B cell (primary cell): ENCODE data around the gene IBA57. TPM values are rescaled to one million over a fixed set of nuclear protein-coding genes. Genes with fewer than 3 reads are reported as not detected.

ENCODE experiments used
- ATAC-seq: fragments of 200-7000 bp; cut with Tn5 transposase; one replicate; pipeline ENCODE4 v1.10.0; 2021; ENCODE audit warnings: low read depth, mild to moderate bottlenecking, moderate number of reproducible peaks, moderate library complexity
- CTCF ChIA-PET: fragments of 350-600 bp; sonication (Branson Sonifier 250); formaldehyde crosslinking; loops from one replicate; lab custom pipeline; 2021; ENCODE audit warnings: antibody characterized with exemption, inconsistent platforms; lab: Charles Lee
- POLR2A ChIA-PET: fragments of 350-600 bp; sonication (Branson Sonifier 250); formaldehyde crosslinking; loops from one replicate; lab custom pipeline; 2021; ENCODE audit warnings: antibody characterized with exemption; lab: Charles Lee
- DNase-seq: peaks from one replicate; pipeline ENCODE4 v3.0.0; 2013
- H2AFZ ChIP-seq: 2 replicates; pipeline ENCODE4 v1.6.1; 2012; ENCODE audit warnings: mild to moderate bottlenecking, low read depth, low read length; ENCODE audit not compliant: insufficient read depth, poor library complexity, severe bottlenecking
- H3K27ac ChIP-seq, 2 donors: 1 replicate in 1 of 2; 2 replicates in 1 of 2; pipeline ENCODE4 v1.5.1; 2012 to 2013; ENCODE audit warnings: low read length in 2 of 2, mild to moderate bottlenecking in 2 of 2, moderate library complexity in 1 of 2
- H3K27me3 ChIP-seq, 4 experiments: fragments of 200-600 bp in 1 of 4; sonication (generic) in 1 of 4; replicated peaks in 1 of 4; 1 replicate in 2 of 4; 2 replicates in 2 of 4; pipeline versions ENCODE4 v1.6.1 to v1.7.0; 2013 to 2016; ENCODE audit warnings: low read length in 3 of 4, mild to moderate bottlenecking in 2 of 4, mixed read lengths in 1 of 4, moderate library complexity in 1 of 4; ENCODE audit not compliant: insufficient read depth in 4 of 4, control insufficient read depth in 3 of 4; ENCODE audit errors: control extremely low read depth in 1 of 4
- H3K36me3 ChIP-seq, 2 experiments: replicated peaks in 1 of 2; 1 replicate in 1 of 2; 2 replicates in 1 of 2; pipeline versions ENCODE4 v1.6.1 to v1.7.1; 2013; ENCODE audit warnings: low read length in 1 of 2; ENCODE audit not compliant: insufficient read depth in 2 of 2, control insufficient read depth in 1 of 2; ENCODE audit errors: control extremely low read depth in 1 of 2, extremely low read depth in 1 of 2
- H3K4me1 ChIP-seq, 2 donors: fragments of 200-600 bp in 1 of 2; sonication (generic) in 1 of 2; 1 replicate in 1 of 2; 2 replicates in 1 of 2; pipeline versions ENCODE4 v1.5.1 to v1.6.1; 2013 to 2017; ENCODE audit warnings: low read length in 2 of 2; ENCODE audit not compliant: control insufficient read depth in 2 of 2, insufficient read depth in 2 of 2
- H3K4me2 ChIP-seq: replicated peaks from 2 replicates; pipeline ENCODE3; 2012; ENCODE audit warnings: mild to moderate bottlenecking, low read depth, low read length; ENCODE audit not compliant: poor library complexity, severe bottlenecking
- H3K4me3 ChIP-seq, 5 experiments: fragments of 200-600 bp in 1 of 5; sonication (generic) in 1 of 5; 1 replicate in 3 of 5; 2 replicates in 2 of 5; pipeline versions ENCODE4 v1.5.1 to v1.7.0; 2011 to 2016; ENCODE audit warnings: low read length in 4 of 5, mild to moderate bottlenecking in 4 of 5, low read depth in 2 of 5, control low read depth in 1 of 5, moderate library complexity in 1 of 5; ENCODE audit not compliant: insufficient read depth in 1 of 5; ENCODE audit errors: control extremely low read depth in 1 of 5, extremely low read depth in 1 of 5
- H3K79me2 ChIP-seq: fragments of 200-600 bp; sonication (generic); one replicate; pipeline ENCODE4 v1.6.0; 2016; ENCODE audit warnings: low read length; ENCODE audit not compliant: control insufficient read depth, insufficient read depth
- H3K9ac ChIP-seq: fragments of 200-600 bp; sonication (generic); 2 replicates; pipeline ENCODE4 v1.6.1; 2017; ENCODE audit warnings: mild to moderate bottlenecking, low read length, moderate library complexity
- H3K9me3 ChIP-seq, 3 donors: one replicate each; pipeline versions ENCODE4 v1.6.1 to v1.7.1; 2013; ENCODE audit warnings: low read length in 2 of 3; ENCODE audit not compliant: control insufficient read depth in 2 of 3, insufficient read depth in 1 of 3; ENCODE audit errors: control extremely low read depth in 1 of 3
- H4K20me1 ChIP-seq: 2 replicates; pipeline ENCODE4 v1.6.0; 2012; ENCODE audit warnings: mild to moderate bottlenecking, low read length; ENCODE audit not compliant: insufficient read depth, control insufficient read depth, poor library complexity, severe bottlenecking
- H3K27ac Mint-ChIP-seq: one replicate; pipeline ENCODE4 v1.8.0; 2021; ENCODE audit warnings: mixed read lengths
- H3K27me3 Mint-ChIP-seq: one replicate; pipeline ENCODE4 v1.8.0; 2021; ENCODE audit warnings: mixed read lengths
- H3K4me1 Mint-ChIP-seq: one replicate; pipeline ENCODE4 v1.8.0; 2021; ENCODE audit warnings: mixed read lengths
- H3K4me3 Mint-ChIP-seq: one replicate; pipeline ENCODE4 v1.8.0; 2021; ENCODE audit warnings: mixed read lengths
- H3K9me3 Mint-ChIP-seq: one replicate; pipeline ENCODE4 v1.8.0; 2022; ENCODE audit warnings: mixed read lengths; ENCODE audit not compliant: insufficient read depth
- EZH2 ChIP-seq: IDR thresholded peaks from 2 replicates; pipeline ENCODE4 v1.6.1; 2012; ENCODE audit warnings: borderline replicate concordance, low read depth, mild to moderate bottlenecking, moderate library complexity, low read length; ENCODE audit not compliant: insufficient read depth, poor library complexity, severe bottlenecking
- WGBS: methylation state at CpG from one replicate; pipeline ENCODE4 v1.1.5; 2013; ENCODE audit warnings: missing lambda C conversion rate; ENCODE audit not compliant: insufficient coverage; 5-methylcytosine and 5-hydroxymethylcytosine counted together
- intact Hi-C: fragments of 100-400 bp; cut with micrococcal nuclease; formaldehyde crosslinking; loops from one replicate; pipeline ENCODE4 v1.10.0; 2022
- polyA plus RNA-seq: library from polyadenylated mRNA; depleted of rRNA; stranded (reverse); fragments of >200 nt; gene quantifications from 2 replicates; pipeline ENCODE4 v1.2.3, GENCODE V29; 2012
- total RNA-seq, 2 donors: library from RNA; stranded (reverse); fragments of 120-200 nt in 1 of 2; gene quantifications; 1 replicate in 1 of 2; 2 replicates in 1 of 2; pipeline versions ENCODE4 v1.2.3 to v1.2.4, GENCODE V29; 2013 to 2022
- TF ChIP-seq, protein P1 (sequence below): fragments of 200-600 bp; IDR thresholded peaks from one replicate; pipeline ENCODE4 v1.8.0; 2022; ENCODE audit warnings: antibody characterized with exemption, mild to moderate bottlenecking

Gene IBA57
- total and polyA plus RNA-seq, 2 donors (not counting 1 experiment from before 2014, with no cell fraction given) = 5.2 to 12.8 TPM

DNA sequence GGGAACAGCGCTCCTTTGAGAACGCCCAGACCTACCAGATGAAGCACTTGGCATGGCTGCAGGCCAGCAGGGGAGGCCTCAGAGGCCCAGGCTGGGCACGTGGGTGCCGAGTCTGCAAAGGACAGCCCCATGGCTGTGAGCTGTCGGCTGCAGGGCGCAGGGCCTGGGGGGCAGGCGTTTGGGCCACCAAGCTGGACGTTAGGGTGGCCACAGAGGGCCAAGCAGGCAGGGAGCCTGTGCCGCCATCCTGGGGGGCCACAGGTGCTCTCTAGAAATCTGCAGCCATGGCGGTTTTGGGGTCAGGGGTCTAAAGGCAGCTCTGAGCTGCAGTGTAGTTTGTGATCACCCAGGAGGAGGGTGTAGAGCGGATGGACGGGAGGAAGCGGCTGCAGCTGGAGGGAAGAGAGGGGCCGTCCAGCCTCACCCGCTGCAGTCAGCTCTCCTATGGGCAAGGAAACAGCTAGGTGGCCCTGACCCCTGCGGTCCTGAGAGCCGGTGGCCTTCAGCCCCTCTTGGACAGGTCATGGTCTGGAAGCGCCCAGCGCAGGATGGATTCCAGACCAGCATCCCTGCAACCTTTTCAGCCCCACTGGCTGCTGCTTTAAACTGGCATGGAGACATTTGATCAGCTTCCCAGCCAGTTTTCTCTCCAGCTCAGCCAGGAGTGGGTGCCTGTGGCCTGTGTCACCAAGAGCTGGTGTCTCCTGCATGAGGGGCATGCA lies 11.0 kb downstream of the IBA57 start:
- Histone ChIP-seq H3K4me3 (no peak overlapping the region), H4K20me1 (peaks cover 28% of the 10 kb centered on the region), H3K36me3 (peaks cover 0 to 10% of the 10 kb centered on the region in 2 experiments), H3K27me3 (no peaks in the 10 kb centered on the region), H3K4me1 (no peaks in the 10 kb centered on the region), H3K27ac (no peak overlapping the region), H3K79me2 (peaks cover 39% of the 10 kb centered on the region), H3K9me3 (peaks cover 0 to 12% (median 0%) of the 10 kb centered on the region in 3 donors), H3K9ac (no peak overlapping the region), H2AFZ (no peak overlapping the region), H3K4me2 (no peak overlapping the region)
- TF ChIP-seq, protein P1, sequence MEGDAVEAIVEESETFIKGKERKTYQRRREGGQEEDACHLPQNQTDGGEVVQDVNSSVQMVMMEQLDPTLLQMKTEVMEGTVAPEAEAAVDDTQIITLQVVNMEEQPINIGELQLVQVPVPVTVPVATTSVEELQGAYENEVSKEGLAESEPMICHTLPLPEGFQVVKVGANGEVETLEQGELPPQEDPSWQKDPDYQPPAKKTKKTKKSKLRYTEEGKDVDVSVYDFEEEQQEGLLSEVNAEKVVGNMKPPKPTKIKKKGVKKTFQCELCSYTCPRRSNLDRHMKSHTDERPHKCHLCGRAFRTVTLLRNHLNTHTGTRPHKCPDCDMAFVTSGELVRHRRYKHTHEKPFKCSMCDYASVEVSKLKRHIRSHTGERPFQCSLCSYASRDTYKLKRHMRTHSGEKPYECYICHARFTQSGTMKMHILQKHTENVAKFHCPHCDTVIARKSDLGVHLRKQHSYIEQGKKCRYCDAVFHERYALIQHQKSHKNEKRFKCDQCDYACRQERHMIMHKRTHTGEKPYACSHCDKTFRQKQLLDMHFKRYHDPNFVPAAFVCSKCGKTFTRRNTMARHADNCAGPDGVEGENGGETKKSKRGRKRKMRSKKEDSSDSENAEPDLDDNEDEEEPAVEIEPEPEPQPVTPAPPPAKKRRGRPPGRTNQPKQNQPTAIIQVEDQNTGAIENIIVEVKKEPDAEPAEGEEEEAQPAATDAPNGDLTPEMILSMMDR = no peak
- no peak for TF ChIP-seq EZH2
- peaks cover 6% of the 10 kb centered on the region for H3K4me1 Mint-ChIP-seq
- DNase-seq (no peak), ATAC-seq (no peak)
- H3K27ac Mint-ChIP-seq = no peak overlapping the region
- ChIA-PET CTCF (interaction anchor here (0.6 kb wide), 1 partner anchor 177 kb away, joined by 5 read pairs; no protein-coding TSS in a partner anchor), POLR2A (interaction anchor here (0.9 kb wide), 1 partner anchor 139 kb away, joined by 3 read pairs; no protein-coding TSS in a partner anchor)
- intact Hi-C loops = no loop called here
- 95% methylated on average over 19 of the region's 19 CpGs for WGBS
- H3K27me3 Mint-ChIP-seq = no peaks in the 10 kb centered on the region
- no peaks in the 10 kb centered on the region for H3K9me3 Mint-ChIP-seq
- no peak overlapping the region for H3K4me3 Mint-ChIP-seq

DNA sequence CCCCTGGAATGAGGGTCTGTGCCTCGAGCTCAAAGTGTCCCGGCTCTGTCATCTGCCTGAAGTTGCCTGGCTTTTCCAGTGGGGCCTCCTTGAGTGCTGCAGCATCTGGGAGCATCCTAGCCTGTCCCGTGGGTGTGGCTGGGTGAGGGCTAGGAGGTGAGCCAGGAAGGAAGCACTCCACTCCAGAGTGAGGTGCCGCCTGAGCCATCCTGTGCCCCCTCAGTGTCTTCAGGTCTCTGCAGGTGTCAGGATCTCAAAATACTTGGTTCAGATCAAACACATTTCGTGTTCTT lies 11.5 kb downstream of the IBA57 start:
- POLR2A ChIA-PET = no interaction called here
- Histone ChIP-seq H3K4me2 (no peak overlapping the region), H3K4me3 (no peak overlapping the region), H4K20me1 (peaks cover 24% of the 10 kb centered on the region), H3K36me3 (peaks cover 0 to 10% of the 10 kb centered on the region in 2 experiments), H3K79me2 (peaks cover 34% of the 10 kb centered on the region), H3K27me3 (no peaks in the 10 kb centered on the region), H3K9ac (no peak overlapping the region), H3K4me1 (no peaks in the 10 kb centered on the region), H3K27ac (no peak overlapping the region), H2AFZ (no peak overlapping the region), H3K9me3 (peaks cover 0 to 12% (median 0%) of the 10 kb centered on the region in 3 donors)
- DNase-seq (no peak), ATAC-seq (no peak)
- H3K4me1 Mint-ChIP-seq = peaks cover 6% of the 10 kb centered on the region
- TF ChIP-seq, protein P1 = no peak
- TF ChIP-seq EZH2 = no peak
- intact Hi-C loops = no loop called here
- H3K27me3 Mint-ChIP-seq = no peaks in the 10 kb centered on the region
- H3K4me3 Mint-ChIP-seq = no peak overlapping the region
- H3K9me3 Mint-ChIP-seq = no peaks in the 10 kb centered on the region
- CTCF ChIA-PET = no interaction called here
- H3K27ac Mint-ChIP-seq = no peak overlapping the region
- 98% methylated on average over 4 of the region's 5 CpGs for WGBS
